Stimulated activated CD4-positive, alpha-beta T cell treated with anti-CD3 and anti-CD28 coated beads, Interleukin-12 subunit alpha, Interleukin-12 subunit beta, amount 100 ng/mL, for 24 hours (primary cell): Measurements from ENCODE around the gene LMO2.

Source experiments
- DNase-seq, 2 experiments: peaks; one replicate each; pipeline ENCODE4 v3.0.0-alpha.2; 2020; ENCODE audit warnings: low read depth in 2 of 2

The LMO2 gene

DNA sequence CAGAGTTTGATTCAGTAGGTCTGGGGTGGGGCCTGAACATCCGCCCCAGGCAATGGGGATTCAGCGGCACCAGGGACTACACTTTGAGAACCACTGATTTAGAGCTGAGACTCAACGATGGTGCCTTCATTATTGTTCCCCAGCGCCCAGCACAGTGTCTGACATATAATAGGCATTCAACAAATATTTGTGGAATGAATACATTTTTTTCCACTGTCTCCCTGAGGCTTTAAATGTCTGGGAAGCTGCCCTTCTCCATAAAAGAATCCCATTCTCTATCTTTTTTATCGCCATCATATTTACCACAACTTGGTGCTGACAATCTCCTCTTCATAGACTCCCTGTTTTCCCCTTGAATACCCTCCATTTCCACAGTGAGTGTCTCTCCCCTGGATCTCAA is 23.6 kb upstream of the LMO2 start:
- DNase-seq = no peak

GRCh38 chr11:33913991-33914390 is 22.1 kb upstream of the LMO2 start:
- no peak for DNase-seq

GRCh38 chr11:33912405-33913361 is 20.8 kb upstream of the LMO2 start:
- no peak for DNase-seq

DNA sequence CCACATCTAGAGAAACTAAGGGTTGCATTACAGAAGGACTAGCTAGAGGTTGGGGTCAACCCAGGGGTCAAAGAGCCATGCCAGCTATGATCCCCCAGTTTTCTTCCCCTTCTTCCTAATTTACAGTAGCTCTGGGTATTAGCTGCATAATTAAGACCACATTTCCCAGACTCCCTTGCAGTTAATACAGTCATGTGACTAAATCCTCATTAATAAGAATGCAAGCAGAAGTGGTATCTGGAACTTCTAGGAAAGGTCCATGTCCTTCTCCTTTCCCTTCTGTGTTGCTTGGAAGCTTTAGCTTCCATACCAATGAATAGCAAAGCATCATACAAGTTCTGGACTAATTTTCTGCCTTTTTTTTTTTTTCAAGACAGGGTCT is 19.1 kb upstream of the LMO2 start:
- no peak for DNase-seq

DNA sequence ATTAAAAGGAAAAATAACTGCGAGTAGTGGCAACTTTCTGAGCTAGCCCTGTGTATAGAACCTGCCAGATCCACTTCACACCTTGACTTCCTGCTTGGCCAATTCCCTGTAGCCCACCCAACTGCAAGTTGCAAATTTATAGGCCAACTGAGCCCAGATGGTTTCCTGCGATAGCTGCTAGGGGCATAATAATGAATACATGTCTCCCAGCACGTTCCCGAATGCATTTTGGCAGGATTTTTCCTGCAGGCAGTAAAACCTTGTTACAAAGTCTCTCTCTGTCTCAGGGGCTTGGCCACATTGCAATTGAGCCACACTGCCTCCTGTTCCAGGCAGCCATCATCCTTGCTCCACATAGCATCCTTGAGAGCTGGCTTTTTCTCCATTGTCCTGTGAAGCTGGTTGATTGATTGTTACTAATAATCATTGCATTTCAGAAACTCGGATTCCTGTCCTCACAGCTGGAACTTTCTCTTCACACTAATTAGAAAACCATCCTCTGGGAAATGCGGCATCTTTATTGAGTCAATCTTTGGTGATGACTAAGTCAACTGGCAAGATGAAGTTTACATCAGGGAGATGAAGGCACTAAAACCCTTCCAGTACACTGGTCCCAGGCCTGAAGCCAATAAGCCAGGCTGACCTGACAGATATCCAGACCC is 18.6 kb upstream of the LMO2 start:
- DNase-seq = no peak

DNA sequence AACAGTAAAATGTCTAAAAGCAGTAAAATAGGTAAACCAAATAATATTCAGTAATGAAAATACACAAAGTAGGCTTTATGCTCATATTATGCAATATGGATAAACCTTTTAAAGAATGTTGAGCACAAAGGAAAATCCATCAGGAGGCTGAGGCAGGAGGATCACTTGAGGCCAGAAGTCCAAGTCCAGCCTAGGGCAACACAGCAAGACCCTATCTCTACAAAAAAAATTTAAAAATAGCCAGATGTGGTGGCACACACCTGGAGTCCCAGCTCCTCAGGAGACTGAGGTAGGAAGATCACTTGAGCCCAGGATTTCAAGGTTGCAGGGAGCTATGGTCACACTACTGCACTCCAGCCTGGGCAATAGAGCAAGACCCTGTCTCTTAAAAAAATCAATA is 17.7 kb upstream of the LMO2 start:
- no peak for DNase-seq

GRCh38 chr11:33909150-33909549 is 17.3 kb upstream of the LMO2 start:
- no peak for DNase-seq

GRCh38 chr11:33907421-33907820 is 15.5 kb upstream of the LMO2 start:
- no peak for DNase-seq

- DNase-seq = no peak
Observed at GRCh38 chr11:33906484-33907186, 14.8 kb upstream of the LMO2 start.

- no peak for DNase-seq
Observed at GRCh38 chr11:33904102-33904501, 12.2 kb upstream of the LMO2 start.

DNA sequence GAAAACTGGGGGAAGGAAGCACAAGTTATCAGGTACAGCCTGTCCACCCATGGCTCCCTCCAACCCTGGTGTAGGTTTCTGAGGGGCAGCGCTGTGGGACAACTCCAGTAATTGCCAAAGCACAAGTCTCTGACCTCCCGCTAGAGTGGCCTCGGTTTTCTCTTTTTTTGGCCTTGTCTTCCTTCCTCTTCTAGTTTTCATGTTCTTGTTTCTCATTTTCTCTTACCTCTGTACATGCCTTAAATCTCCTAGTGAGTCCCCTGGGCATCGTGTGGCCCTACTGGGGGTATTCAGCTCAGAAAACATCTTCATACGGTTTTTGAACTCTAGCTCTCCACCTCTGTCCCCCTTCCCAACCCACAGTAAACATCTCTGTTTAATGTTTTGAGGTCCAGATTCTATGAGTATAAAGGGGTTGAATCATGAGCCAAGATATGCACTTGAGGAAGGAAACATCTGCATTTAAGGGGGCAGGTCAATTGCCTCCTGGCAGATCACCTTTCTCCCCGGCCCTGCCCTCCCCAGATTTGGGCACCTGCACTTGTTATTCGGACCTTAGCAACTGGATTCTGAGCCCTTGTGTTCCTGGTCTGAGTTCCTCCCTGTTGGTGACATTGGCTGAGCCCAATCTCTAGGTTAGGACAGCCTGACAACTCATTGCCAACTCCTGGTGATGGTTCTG is 8.4 kb upstream of the LMO2 start:
- DNase-seq = no peak

GRCh38 chr11:33899400-33900037 is 7.6 kb upstream of the LMO2 start:
- DNase-seq = no peak

DNA sequence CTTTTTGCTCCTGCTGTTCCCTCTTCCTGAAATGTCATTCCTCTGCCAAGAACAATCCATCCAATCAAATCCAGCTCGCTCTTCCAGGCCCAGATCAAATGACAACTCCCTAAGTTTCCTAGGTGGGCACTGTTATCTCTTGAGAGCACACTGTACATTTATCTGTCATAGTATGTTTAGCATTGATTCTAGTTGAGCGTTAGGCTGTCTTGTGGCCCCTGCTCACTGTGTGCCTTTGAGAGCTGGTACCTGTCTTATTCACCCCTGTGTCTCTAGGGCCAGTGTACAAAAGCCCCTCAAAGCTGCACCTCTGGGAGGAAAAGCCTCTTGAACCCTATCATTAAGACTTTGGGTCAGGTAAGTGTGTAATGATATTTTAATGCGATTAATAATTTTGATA is 7.1 kb upstream of the LMO2 start:
- no peak for DNase-seq

- DNase-seq = no peak
Observed at GRCh38 chr11:33897761-33898375, 6.0 kb upstream of the LMO2 start.

- DNase-seq = no peak
Observed at GRCh38 chr11:33896911-33897310, 5.0 kb upstream of the LMO2 start.

DNA sequence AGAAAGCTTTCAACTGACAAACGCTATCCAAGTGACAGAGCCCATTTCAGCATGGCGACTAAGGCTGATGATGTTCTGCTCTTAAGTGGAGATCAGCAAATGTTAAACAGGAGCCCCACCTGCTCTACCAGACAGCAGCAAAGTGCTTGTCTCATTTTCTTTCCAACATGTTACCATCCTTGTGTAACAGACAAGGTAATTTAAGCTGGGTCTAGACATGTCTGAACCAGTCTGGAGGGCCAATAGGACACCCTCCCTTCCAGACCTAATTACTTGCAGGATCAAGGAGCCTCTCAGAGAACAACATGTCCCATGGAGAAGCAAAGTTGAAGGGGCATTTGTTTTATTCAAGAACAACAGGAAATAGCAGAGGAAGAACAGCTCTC is 3.9 kb upstream of the LMO2 start:
- no peak for DNase-seq

GRCh38 chr11:33894398-33894746 is 2.5 kb upstream of the LMO2 start:
- no peak for DNase-seq

- DNase-seq = peak; percentile 65 to 68
Observed at GRCh38 chr11:33893711-33894397, 2.0 kb upstream of the LMO2 start.

GRCh38 chr11:33892906-33893594 is 1.2 kb upstream of the LMO2 start:
- DNase-seq = no peak

GRCh38 chr11:33889821-33890378 is 2.0 kb downstream of the LMO2 start:
- no peak for DNase-seq
